Measurements from ENCODE around the gene SPHKAP.

DNA sequence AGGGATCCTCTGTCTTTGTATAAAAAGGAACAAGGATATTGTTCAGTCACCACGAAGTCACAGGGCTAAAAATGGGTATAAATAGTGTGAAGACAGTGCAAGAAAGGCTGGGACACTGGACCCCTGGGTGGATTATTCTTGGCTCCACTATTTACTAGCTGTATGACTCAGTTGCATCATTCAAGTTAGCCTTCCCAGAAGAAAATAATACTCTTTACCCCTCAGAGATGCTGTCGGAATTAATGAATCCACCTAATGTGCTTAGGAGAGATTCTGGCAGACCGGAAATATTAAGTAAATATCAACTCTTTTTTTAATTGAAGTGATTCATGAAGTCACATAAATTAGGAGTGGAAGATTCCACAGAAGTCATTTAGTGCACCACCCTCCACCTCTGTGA, 98.9 kb downstream of the SPHKAP start:
- no peak for TF ChIP-seq ARNT (IDR thresholded peaks at IDR 0.05)
- no peak for TF ChIP-seq BHLHE40 (IDR thresholded peaks at IDR 0.05; ENCODE audit: borderline replicate concordance)
